Activated naive CD4-positive, alpha-beta T cell treated with anti-CD3 and anti-CD28 coated beads, Interleukin-2, amount 50 U/mL, for 24 hours (primary cell): Measurements from ENCODE around the gene ACKR2.
A peak's percentile ranks its signal among the peaks of the same experiment; 100 is the strongest.

ENCODE experiments used
- H3K27ac Mint-ChIP-seq: one replicate; pipeline ENCODE4 v1.8.0; 2021; ENCODE audit warnings: mild to moderate bottlenecking, mixed read lengths
- H3K27me3 Mint-ChIP-seq: one replicate; pipeline ENCODE4 v1.8.0; 2021; ENCODE audit warnings: mixed read lengths
- H3K36me3 Mint-ChIP-seq: one replicate; pipeline ENCODE4 v1.8.0; 2021; ENCODE audit warnings: mixed read lengths
- H3K4me1 Mint-ChIP-seq: one replicate; pipeline ENCODE4 v1.8.0; 2021; ENCODE audit warnings: mixed read lengths
- H3K4me3 Mint-ChIP-seq: one replicate; pipeline ENCODE4 v1.8.0; 2021; ENCODE audit warnings: mild to moderate bottlenecking, mixed read lengths
- H3K9me3 Mint-ChIP-seq: one replicate; pipeline ENCODE4 v1.8.0; 2021; ENCODE audit warnings: mixed read lengths

Gene ACKR2

GRCh38 chr3:42836150-42837123, 27.2 kb downstream of the ACKR2 start:
- Mint-ChIP-seq H3K27me3 (no peaks in the 10 kb centered on the region), H3K4me1 (peaks cover 3% of the 10 kb centered on the region), H3K4me3 (no peak overlapping the region), H3K36me3 (no peaks in the 10 kb centered on the region), H3K27ac (no peak overlapping the region), H3K9me3 (no peaks in the 10 kb centered on the region)

- Mint-ChIP-seq H3K9me3 (no peaks in the 10 kb centered on the region), H3K4me3 (no peak overlapping the region), H3K27me3 (no peaks in the 10 kb centered on the region), H3K4me1 (no peaks in the 10 kb centered on the region), H3K36me3 (no peaks in the 10 kb centered on the region), H3K27ac (no peak overlapping the region)
These were observed 29.3 kb downstream of the ACKR2 start for GRCh38 chr3:42838571-42838970.

GRCh38 chr3:42839616-42840015, 30.4 kb downstream of the ACKR2 start:
- no peaks in the 10 kb centered on the region for H3K9me3 Mint-ChIP-seq
- no peak overlapping the region for H3K27ac Mint-ChIP-seq
- H3K27me3 Mint-ChIP-seq, result no peaks in the 10 kb centered on the region
- no peak overlapping the region for H3K4me3 Mint-ChIP-seq
- no peaks in the 10 kb centered on the region for H3K36me3 Mint-ChIP-seq
- H3K4me1 Mint-ChIP-seq, result no peaks in the 10 kb centered on the region

GRCh38 chr3:42841332-42841731, 32.1 kb downstream of the ACKR2 start:
- H3K9me3 Mint-ChIP-seq, result no peaks in the 10 kb centered on the region
- H3K27ac Mint-ChIP-seq, result no peak overlapping the region
- no peak overlapping the region for H3K4me3 Mint-ChIP-seq
- no peaks in the 10 kb centered on the region for H3K36me3 Mint-ChIP-seq
- no peaks in the 10 kb centered on the region for H3K27me3 Mint-ChIP-seq
- H3K4me1 Mint-ChIP-seq, result no peaks in the 10 kb centered on the region

GRCh38 chr3:42843713-42844411, 34.6 kb downstream of the ACKR2 start:
- Mint-ChIP-seq H3K27me3 (no peaks in the 10 kb centered on the region), H3K27ac (no peak overlapping the region), H3K9me3 (no peaks in the 10 kb centered on the region), H3K36me3 (no peaks in the 10 kb centered on the region), H3K4me3 (no peak overlapping the region), H3K4me1 (peaks cover 15% of the 10 kb centered on the region)

GRCh38 chr3:42844412-42844713, 35.1 kb downstream of the ACKR2 start:
- H3K36me3 Mint-ChIP-seq, result no peaks in the 10 kb centered on the region
- H3K4me1 Mint-ChIP-seq, result peaks cover 15% of the 10 kb centered on the region
- no peaks in the 10 kb centered on the region for H3K9me3 Mint-ChIP-seq
- H3K27ac Mint-ChIP-seq, result no peak overlapping the region
- H3K4me3 Mint-ChIP-seq, result no peak overlapping the region
- H3K27me3 Mint-ChIP-seq, result no peaks in the 10 kb centered on the region

GRCh38 chr3:42844815-42845214, 35.6 kb downstream of the ACKR2 start:
- H3K9me3 Mint-ChIP-seq, result no peaks in the 10 kb centered on the region
- no peaks in the 10 kb centered on the region for H3K27me3 Mint-ChIP-seq
- no peak overlapping the region for H3K27ac Mint-ChIP-seq
- H3K4me1 Mint-ChIP-seq, result peaks cover 15% of the 10 kb centered on the region
- H3K4me3 Mint-ChIP-seq, result no peak overlapping the region
- H3K36me3 Mint-ChIP-seq, result no peaks in the 10 kb centered on the region

GRCh38 chr3:42846685-42847522, 37.7 kb downstream of the ACKR2 start:
- H3K4me3 Mint-ChIP-seq, result peak overlapping the region; percentile 37
- H3K4me1 Mint-ChIP-seq, result peaks cover 15% of the 10 kb centered on the region
- no peaks in the 10 kb centered on the region for H3K9me3 Mint-ChIP-seq
- H3K36me3 Mint-ChIP-seq, result no peaks in the 10 kb centered on the region
- peak overlapping the region; percentile 14 for H3K27ac Mint-ChIP-seq
- no peaks in the 10 kb centered on the region for H3K27me3 Mint-ChIP-seq

- H3K36me3 Mint-ChIP-seq, result no peaks in the 10 kb centered on the region
- H3K4me3 Mint-ChIP-seq, result no peak overlapping the region
- no peaks in the 10 kb centered on the region for H3K27me3 Mint-ChIP-seq
- no peaks in the 10 kb centered on the region for H3K9me3 Mint-ChIP-seq
- peaks cover 15% of the 10 kb centered on the region for H3K4me1 Mint-ChIP-seq
- H3K27ac Mint-ChIP-seq, result no peak overlapping the region
These were observed 38.5 kb downstream of the ACKR2 start for GRCh38 chr3:42847731-42848130.

GRCh38 chr3:42849017-42849416, 39.8 kb downstream of the ACKR2 start:
- Mint-ChIP-seq H3K27ac (no peak overlapping the region), H3K36me3 (no peaks in the 10 kb centered on the region), H3K9me3 (no peaks in the 10 kb centered on the region), H3K27me3 (no peaks in the 10 kb centered on the region), H3K4me3 (no peak overlapping the region), H3K4me1 (peaks cover 15% of the 10 kb centered on the region)

GRCh38 chr3:42850263-42850662, 41.0 kb downstream of the ACKR2 start:
- H3K9me3 Mint-ChIP-seq, result no peaks in the 10 kb centered on the region
- H3K4me1 Mint-ChIP-seq, result peaks cover 15% of the 10 kb centered on the region
- no peaks in the 10 kb centered on the region for H3K36me3 Mint-ChIP-seq
- H3K27me3 Mint-ChIP-seq, result no peaks in the 10 kb centered on the region
- no peak overlapping the region for H3K27ac Mint-ChIP-seq
- H3K4me3 Mint-ChIP-seq, result no peak overlapping the region

GRCh38 chr3:42851228-42851834, 42.1 kb downstream of the ACKR2 start:
- Mint-ChIP-seq H3K36me3 (no peaks in the 10 kb centered on the region), H3K27ac (no peak overlapping the region), H3K9me3 (no peaks in the 10 kb centered on the region), H3K4me1 (peaks cover 15% of the 10 kb centered on the region), H3K27me3 (no peaks in the 10 kb centered on the region), H3K4me3 (no peak overlapping the region)

- Mint-ChIP-seq H3K27ac (no peak overlapping the region), H3K4me3 (no peak overlapping the region), H3K36me3 (no peaks in the 10 kb centered on the region), H3K27me3 (peaks cover 2% of the 10 kb centered on the region), H3K4me1 (peaks cover 5% of the 10 kb centered on the region), H3K9me3 (no peaks in the 10 kb centered on the region)
These were observed 43.2 kb downstream of the ACKR2 start for GRCh38 chr3:42852441-42852840.

- Mint-ChIP-seq H3K4me3 (no peak overlapping the region), H3K36me3 (no peaks in the 10 kb centered on the region), H3K4me1 (no peaks in the 10 kb centered on the region), H3K27me3 (peaks cover 2% of the 10 kb centered on the region), H3K27ac (no peak overlapping the region), H3K9me3 (no peaks in the 10 kb centered on the region)
These were observed 43.8 kb downstream of the ACKR2 start for GRCh38 chr3:42853056-42853455.

GRCh38 chr3:42853739-42854302, 44.6 kb downstream of the ACKR2 start:
- Mint-ChIP-seq H3K36me3 (no peaks in the 10 kb centered on the region), H3K4me3 (no peak overlapping the region), H3K27me3 (peaks cover 2% of the 10 kb centered on the region), H3K4me1 (no peaks in the 10 kb centered on the region), H3K9me3 (no peaks in the 10 kb centered on the region), H3K27ac (no peak overlapping the region)
